Erythroblast (primary cell): ENCODE results near the gene TLL2.

Source experiments
- GATA1 ChIP-seq: IDR thresholded peaks from 2 replicates; pipeline ENCODE4 v1.6.1; 2011; ENCODE audit warnings: low read depth, mild to moderate bottlenecking, control low read depth, low read length, moderate library complexity
- POLR2A ChIP-seq: IDR thresholded peaks from 2 replicates; pipeline ENCODE4 v1.6.1; 2011; ENCODE audit warnings: mild to moderate bottlenecking, low read length

DNA sequence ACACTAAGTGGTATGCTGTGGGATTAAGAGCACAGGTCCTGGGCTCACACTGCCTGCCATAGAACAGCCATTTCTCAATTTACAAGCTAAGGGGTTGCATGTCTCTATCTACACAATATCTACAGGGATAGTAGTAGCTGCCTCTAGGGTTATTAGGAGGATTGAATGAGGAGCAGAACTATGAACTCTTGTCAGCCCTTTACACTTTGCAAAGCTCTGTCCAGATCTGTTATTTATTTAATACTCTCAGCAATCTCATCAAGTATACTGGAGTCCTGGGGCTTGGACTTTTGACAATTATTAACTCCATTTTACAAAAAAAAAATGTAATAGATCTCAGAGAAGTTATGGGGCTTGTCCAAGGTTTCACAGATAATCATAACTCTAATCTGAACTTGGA lies 161.7 kb downstream of the TLL2 start:
- TF ChIP-seq POLR2A (no peak), GATA1 (no peak)
